NOMO-1 (cell line): ENCODE data around the gene FAM98B.

ENCODE experiments used
- DNase-seq, 2 experiments: peaks; one replicate each; lab custom pipeline; 2025; ENCODE audit not compliant: unreplicated experiment in 2 of 2; lab: John Stamatoyannopoulos, UW

FAM98B gene

GRCh38 chr15:38460543-38460942, 6.6 kb downstream of the FAM98B start:
- DNase-seq = no peak

DNA sequence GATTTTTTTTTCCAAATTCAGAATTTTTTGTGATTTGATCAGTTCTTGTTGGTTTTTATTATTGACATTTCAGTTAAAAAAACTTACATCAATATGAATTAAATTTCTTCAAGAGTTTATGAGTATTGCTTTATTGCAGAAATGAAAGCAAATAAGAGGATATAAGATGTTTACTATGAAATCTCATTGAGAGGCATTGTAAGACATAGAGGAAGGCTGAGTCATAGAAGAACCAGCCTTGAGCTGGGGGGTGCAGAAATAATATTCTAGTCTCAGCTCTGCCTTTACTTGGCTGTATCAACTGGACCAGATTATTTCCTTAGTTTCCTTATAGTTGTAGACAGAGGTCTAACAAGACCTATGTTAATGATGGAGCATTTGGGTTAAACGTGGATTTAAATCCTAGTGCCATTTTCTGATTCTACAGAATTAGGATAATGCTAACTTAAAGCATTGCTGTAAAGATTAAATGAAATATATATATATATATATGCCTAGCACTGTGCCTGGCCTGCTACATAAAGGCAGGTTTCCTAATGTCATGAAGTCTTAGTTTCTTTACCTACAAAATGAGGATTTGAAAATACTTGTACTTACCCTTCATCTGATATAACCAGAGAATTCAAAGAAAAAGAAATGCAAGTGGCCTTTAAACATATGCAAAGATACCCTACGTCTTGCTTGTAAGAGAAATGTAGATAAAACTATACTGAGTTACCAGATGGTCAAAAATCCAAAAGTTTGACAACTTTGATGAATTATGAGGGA, 7.3 kb downstream of the FAM98B start:
- DNase-seq = peak in 1 of 2 experiments; percentile 69

DNA sequence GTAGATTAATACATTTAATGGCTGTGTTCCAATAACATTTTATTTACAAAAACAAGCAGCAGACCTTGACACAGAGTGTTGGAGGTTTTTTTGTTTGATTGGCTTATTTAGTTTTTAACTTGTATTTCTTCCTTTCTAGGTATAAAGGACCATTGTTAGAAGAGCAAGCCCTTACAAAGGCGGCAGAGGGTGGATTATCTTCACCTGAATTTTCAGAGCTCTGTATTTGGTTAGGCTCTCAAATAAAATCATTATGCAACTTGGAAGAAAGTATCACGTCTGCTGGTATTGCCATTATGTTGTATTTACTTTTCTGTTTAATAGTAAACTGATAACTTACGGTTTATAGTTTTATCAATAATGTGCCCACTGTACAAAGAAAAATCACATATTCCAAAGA, 10.0 kb downstream of the FAM98B start:
- DNase-seq = no peak

- no peak for DNase-seq
These were observed 10.7 kb downstream of the FAM98B start for GRCh38 chr15:38464675-38465074.

DNA sequence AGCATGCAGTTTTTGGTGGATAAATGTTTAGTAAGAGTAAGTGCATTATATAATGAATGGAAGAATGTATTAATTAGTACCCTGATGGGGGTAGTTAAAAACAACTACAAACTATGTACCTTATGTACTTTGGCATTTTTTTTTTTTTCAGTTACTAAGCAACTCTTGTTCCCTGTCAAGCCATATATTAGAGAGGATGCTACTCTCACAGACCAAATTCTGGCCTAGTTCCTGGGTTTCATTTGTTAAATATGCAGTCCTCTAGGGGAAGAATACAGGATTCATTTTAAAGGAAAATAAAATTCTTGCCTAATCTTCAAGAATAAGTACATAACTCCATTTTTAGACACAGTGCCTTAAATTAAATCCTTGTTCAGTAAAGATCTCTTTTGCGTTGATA, 16.9 kb downstream of the FAM98B start:
- no peak for DNase-seq

GRCh38 chr15:38471974-38472373, 18.0 kb downstream of the FAM98B start:
- no peak for DNase-seq

DNA sequence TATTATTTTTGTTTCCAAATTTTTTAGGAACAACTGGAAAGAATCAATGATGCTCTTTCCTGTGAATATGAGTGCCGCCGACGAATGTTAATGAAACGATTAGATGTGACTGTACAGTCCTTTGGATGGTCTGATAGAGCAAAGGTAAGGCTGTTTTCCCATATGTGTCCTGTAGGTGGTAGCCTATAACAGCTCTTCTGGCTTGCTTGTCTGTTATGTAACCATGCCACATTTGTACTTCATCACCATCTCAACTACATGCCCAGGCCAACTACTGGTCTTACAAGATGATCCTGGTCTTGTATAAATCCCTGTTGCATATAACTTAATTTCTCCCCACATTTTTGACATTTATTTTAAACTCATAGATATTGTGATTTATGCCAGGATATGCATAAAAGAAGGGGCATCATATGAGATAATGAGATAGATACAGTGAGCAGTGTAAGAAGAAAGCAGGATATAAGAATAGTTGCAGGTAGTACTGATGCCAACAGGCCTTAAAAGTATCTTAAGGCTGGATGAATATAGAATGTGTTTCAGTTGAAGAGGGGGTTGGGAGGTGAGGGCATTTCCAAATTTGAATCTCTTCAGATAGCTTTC, 20.3 kb downstream of the FAM98B start:
- peak; percentile 32 to 55 for DNase-seq

DNA sequence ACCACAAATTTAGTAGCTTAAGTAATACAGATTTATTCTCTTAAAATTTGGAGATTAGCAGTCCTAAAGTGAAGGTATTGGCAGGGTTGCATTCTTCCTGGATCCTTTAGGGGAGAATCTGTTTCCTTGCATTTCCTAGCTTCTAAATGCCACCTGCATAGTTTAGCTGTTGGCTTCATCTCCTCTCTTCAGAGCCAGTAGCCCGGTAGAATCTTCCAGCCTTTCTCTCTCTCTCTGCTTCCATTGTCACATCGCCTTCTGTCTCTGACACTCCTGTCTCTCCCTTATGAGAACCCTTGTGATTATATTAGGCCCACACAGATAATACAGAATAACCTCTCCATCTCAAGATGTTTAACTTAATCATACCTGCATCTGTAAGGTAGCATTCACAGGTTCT, 21.4 kb downstream of the FAM98B start:
- no peak for DNase-seq

DNA sequence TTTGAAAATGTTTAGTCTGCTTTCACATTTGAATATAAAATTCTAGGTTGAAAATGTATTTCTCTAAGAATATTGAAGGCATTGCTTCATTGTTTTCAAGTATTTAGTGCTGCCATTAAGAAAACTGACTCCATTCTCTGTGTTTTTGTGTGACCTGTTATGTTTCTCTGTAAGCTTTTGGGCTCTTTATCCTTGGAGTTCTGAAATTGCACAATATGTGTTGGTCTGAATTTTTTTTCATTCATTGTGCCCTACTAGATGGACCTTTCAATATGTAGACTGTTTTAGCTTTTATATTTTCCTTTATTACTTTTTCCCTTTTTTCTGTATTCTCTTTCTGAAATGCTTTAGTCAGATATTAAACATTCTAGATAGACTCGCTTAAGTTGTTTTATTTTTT, 22.2 kb downstream of the FAM98B start:
- no peak for DNase-seq

- DNase-seq = no peak
These were observed 23.7 kb downstream of the FAM98B start for GRCh38 chr15:38477637-38478036.

DNA sequence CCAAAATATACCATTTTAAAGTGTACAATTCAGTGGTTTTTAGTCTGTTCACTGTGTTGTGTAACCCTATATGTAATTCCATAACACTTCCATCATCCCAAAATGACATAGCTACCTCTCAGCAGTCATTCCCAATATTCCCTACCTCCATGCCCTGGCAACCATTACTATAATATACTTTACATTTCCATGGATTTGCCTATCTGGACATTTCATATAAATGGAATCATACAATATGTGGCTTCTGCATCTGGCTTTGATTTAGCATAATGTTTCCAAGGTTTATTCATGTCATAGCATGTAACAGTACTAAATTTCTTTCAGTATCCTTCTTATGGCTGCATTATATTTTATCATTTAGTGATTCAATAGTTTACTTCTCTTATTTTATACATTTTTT, 25.3 kb downstream of the FAM98B start:
- DNase-seq = no peak

DNA sequence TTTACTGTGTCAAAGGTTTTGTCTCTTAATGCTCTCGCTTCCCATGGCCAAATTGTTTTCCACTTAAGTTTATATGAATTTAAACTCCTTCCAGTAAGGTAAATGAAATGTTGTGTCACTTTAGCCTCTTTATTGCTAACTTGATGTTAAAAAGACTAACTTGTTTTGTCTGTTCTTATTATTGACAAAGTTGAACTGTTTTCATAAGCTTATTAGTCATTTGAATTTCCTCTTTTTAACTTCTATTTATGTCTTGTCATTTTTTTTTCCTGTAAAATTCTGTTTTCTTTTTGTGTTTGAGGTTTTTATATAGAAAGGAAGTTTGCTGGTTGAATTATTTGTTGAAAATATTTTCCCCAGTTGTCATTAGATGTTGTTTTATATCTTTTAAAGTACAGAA, 25.8 kb downstream of the FAM98B start:
- DNase-seq = no peak

GRCh38 chr15:38481113-38481512, 27.2 kb downstream of the FAM98B start:
- no peak for DNase-seq

GRCh38 chr15:38481761-38482160, 27.8 kb downstream of the FAM98B start:
- DNase-seq = no peak

DNA sequence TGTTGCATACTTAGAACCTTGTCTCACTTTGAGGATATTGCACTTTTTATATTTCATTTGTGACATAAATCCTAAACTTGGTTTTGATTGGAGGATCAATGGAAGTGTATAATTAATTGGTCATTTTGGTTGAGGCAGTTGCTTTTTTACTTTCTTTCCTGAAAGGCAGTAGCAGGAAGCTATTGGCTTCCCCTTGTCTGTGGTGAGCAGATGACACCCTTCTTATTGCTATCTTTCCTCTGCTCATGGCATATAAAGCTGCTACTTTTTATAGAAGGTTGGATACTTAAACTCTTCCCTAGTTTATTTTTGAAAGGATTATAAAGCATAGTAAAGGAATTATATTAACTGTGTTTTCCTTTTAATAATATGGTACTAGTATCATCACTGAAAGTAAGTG, 28.6 kb downstream of the FAM98B start:
- DNase-seq = no peak

GRCh38 chr15:38486936-38487335, 33.0 kb downstream of the FAM98B start:
- DNase-seq = no peak

DNA sequence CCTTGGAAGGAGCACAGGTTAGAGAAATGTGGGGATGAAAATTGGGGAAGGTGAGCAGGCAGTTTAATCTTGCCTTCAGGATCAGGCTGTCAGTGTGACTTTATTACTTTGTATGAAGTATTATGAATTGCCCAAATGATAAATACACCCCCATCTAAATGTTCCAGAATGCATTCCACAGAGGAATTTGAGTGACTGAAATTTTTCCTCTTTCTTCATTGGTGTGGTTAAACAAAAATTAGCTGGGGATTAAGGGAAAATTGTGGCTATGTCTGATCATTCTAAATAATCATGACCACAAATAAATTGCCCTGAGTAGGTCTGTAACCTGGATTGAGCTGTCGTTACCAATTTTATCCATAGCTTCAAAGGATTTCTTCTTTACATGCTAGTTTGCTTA, 33.5 kb downstream of the FAM98B start:
- no peak for DNase-seq

- DNase-seq = no peak
These were observed 36.5 kb downstream of the FAM98B start for GRCh38 chr15:38490242-38490922.

DNA sequence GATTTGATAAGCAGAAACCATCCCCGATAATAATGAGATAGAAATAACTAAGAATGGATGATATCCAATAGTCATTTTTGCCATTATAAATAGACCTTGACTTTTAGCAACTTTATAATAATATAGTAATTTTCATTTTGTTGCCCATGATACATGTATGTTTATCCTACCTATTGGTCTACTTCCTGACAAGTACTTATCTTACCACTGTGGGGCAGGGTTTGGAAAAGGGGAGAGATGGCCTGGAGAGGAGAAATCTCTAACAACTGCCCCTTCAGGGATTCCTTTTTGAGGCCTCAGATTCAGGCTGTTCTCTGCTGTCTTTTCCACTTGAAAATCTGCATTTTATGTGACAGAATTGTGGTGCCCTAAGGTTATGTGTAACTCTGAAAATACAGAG, 42.2 kb downstream of the FAM98B start:
- DNase-seq = no peak

DNA sequence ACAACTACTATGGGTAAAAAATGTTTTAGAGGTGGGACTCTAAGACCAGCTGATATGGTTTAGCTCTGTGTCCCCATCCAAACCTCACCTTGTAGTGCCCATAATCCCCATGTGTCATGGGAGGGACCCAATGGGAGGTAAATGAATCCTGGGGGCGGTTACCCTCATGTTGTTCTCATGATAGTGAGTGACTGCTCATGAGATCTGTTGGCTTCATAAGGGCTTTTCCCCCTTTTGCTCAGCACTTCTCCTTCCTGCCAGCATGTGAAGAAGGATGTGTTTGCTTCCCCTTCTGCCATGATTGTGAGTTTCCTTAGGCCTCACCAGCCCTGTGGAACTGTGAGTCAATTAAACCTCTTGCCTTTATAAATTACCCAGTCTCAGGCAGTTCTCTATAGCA, 45.7 kb downstream of the FAM98B start:
- DNase-seq = no peak

DNA sequence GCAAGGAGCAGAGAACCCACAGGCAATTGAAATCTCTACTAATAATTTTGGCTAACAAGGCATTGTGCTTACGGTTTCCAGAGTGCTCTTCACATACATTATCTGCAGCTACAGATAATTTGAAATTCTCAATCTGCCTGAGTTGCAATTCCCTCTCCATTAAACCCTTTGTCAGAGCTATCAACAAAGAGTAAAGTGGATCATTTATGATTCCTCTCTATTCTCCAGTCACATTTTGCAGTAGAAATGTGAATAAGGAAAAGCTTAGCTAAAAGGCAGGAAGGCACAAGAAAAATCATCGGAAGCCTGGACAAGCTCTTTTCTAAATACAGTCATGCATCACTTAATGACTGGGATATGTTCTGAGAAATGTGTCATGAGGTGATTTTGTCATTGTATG, 49.6 kb downstream of the FAM98B start:
- no peak for DNase-seq
